Vagina (tissue), 2 donors: ENCODE data around the gene TBX1. TPM values are rescaled to one million over a fixed set of nuclear protein-coding genes. Genes with fewer than 3 reads are reported as not detected.

Experiments
- DNase-seq, 2 donors: peaks; one replicate each; pipeline ENCODE4 v3.0.0-alpha.2; 2017; ENCODE audit errors: extremely low spot score in 2 of 2
- H3K27ac ChIP-seq: fragments of 200-600 bp; sonication (generic); one replicate; pipeline ENCODE4 v1.5.1; 2019
- H3K27me3 ChIP-seq: fragments of 200-600 bp; sonication (generic); one replicate; pipeline ENCODE4 v1.5.1; 2019
- H3K36me3 ChIP-seq, 2 donors: fragments of 200-600 bp; sonication (generic); one replicate each; pipeline ENCODE4 v1.5.1; 2017 to 2019
- H3K4me1 ChIP-seq: fragments of 200-600 bp; sonication (generic); one replicate; pipeline ENCODE4 v1.5.1; 2019
- H3K4me3 ChIP-seq, 2 donors: fragments of 200-600 bp; sonication (generic); 1 replicate in 1 of 2; 2 replicates in 1 of 2; pipeline ENCODE4 v1.5.1; 2016 to 2019
- H3K9me3 ChIP-seq: fragments of 200-600 bp; sonication (generic); one replicate; pipeline ENCODE4 v1.5.1; 2019
- CTCF ChIP-seq, 3 experiments: fragments of 450-650 bp in 2 of 3; fragments of 200-600 bp in 1 of 3; sonication (generic) in 1 of 3; IDR thresholded peaks; one replicate each; pipeline ENCODE4 v1.5.1; 2017 to 2019; ENCODE audit warnings: antibody characterized with exemption in 3 of 3, mild to moderate bottlenecking in 2 of 3, moderate library complexity in 2 of 3
- POLR2A ChIP-seq, 2 donors: fragments of 450-650 bp; IDR thresholded peaks; one replicate each; pipeline ENCODE4 v1.6.1; 2017; ENCODE audit warnings: antibody characterized with exemption in 2 of 2, mild to moderate bottlenecking in 2 of 2, moderate library complexity in 2 of 2
- POLR2AphosphoS5 ChIP-seq, 2 donors: sonication (generic); formaldehyde crosslinking; IDR thresholded peaks; one replicate each; pipeline ENCODE4 v1.9.0; 2017; ENCODE audit warnings: antibody characterized with exemption in 2 of 2, mild to moderate bottlenecking in 2 of 2, low read depth in 1 of 2; ENCODE audit not compliant: insufficient read depth in 1 of 2
- intact Hi-C: fragments of 100-400 bp; cut with DNase I; formaldehyde crosslinking; loops from one replicate; pipeline ENCODE4 v1.15.1; 2023
- total RNA-seq: library from RNA; depleted of rRNA; stranded (reverse); fragments of >200 nt; gene quantifications from one replicate; pipeline ENCODE4 v1.2.3, GENCODE V29; 2016

The TBX1 gene
- total RNA-seq, 1 donor from 2014 or later: 7.1 TPM

GRCh38 chr22:19802894-19803735 lies 42.5 kb downstream of the TBX1 start:
- H3K27me3 ChIP-seq: no peaks in the 10 kb centered on the region
- no peaks in the 10 kb centered on the region for H3K9me3 ChIP-seq
- intact Hi-C loops: no loop called here
- DNase-seq: no peak
- peaks cover 52% of the 10 kb centered on the region for H3K4me1 ChIP-seq
- H3K36me3 ChIP-seq: no peaks in the 10 kb centered on the region
- TF ChIP-seq POLR2A (IDR thresholded peaks at IDR 0.05) (no peak), CTCF (IDR thresholded peaks at IDR 0.05) (no peak), POLR2AphosphoS5 (IDR thresholded peaks at IDR 0.05; ENCODE audit: insufficient read depth in 1 of 2, low read depth in 1 of 2) (no peak)
- no peak overlapping the region for H3K27ac ChIP-seq
- no peak overlapping the region for H3K4me3 ChIP-seq

GRCh38 chr22:19803736-19804267 lies 43.2 kb downstream of the TBX1 start:
- DNase-seq: no peak
- peaks cover 48% of the 10 kb centered on the region for H3K4me1 ChIP-seq
- TF ChIP-seq CTCF (IDR thresholded peaks at IDR 0.05) (no peak), POLR2A (IDR thresholded peaks at IDR 0.05) (no peak), POLR2AphosphoS5 (IDR thresholded peaks at IDR 0.05; ENCODE audit: insufficient read depth in 1 of 2, low read depth in 1 of 2) (no peak)
- H3K36me3 ChIP-seq: no peaks in the 10 kb centered on the region
- H3K9me3 ChIP-seq: no peaks in the 10 kb centered on the region
- H3K27me3 ChIP-seq: no peaks in the 10 kb centered on the region
- no peak overlapping the region for H3K27ac ChIP-seq
- intact Hi-C loops: no loop called here
- H3K4me3 ChIP-seq: no peak overlapping the region

GRCh38 chr22:19805821-19806212 lies 45.2 kb downstream of the TBX1 start:
- Histone ChIP-seq H3K4me1 (peaks cover 37% of the 10 kb centered on the region), H3K36me3 (no peaks in the 10 kb centered on the region), H3K9me3 (no peaks in the 10 kb centered on the region), H3K27ac (no peak overlapping the region), H3K27me3 (no peaks in the 10 kb centered on the region), H3K4me3 (no peak overlapping the region)
- TF ChIP-seq POLR2AphosphoS5 (IDR thresholded peaks at IDR 0.05; ENCODE audit: insufficient read depth in 1 of 2, low read depth in 1 of 2): no peak
- no peak for TF ChIP-seq POLR2A (IDR thresholded peaks at IDR 0.05)
- intact Hi-C loops: no loop called here
- no peak for DNase-seq

- Histone ChIP-seq H3K27ac (no peak overlapping the region), H3K9me3 (no peaks in the 10 kb centered on the region), H3K27me3 (no peaks in the 10 kb centered on the region), H3K4me3 (no peak overlapping the region), H3K36me3 (no peaks in the 10 kb centered on the region), H3K4me1 (peaks cover 38% of the 10 kb centered on the region)
- no peak for DNase-seq
- TF ChIP-seq POLR2AphosphoS5 (IDR thresholded peaks at IDR 0.05; ENCODE audit: insufficient read depth in 1 of 2, low read depth in 1 of 2) (peak; percentile 23 to 31), CTCF (IDR thresholded peaks at IDR 0.05) (no peak)
- intact Hi-C loops: no loop called here
Observed at GRCh38 chr22:19806213-19807160, 45.9 kb downstream of the TBX1 start.

- H3K27ac ChIP-seq: no peak overlapping the region
- TF ChIP-seq CTCF (IDR thresholded peaks at IDR 0.05): no peak
- TF ChIP-seq POLR2AphosphoS5 (IDR thresholded peaks at IDR 0.05; ENCODE audit: insufficient read depth in 1 of 2, low read depth in 1 of 2): no peak
- no peak for TF ChIP-seq POLR2A (IDR thresholded peaks at IDR 0.05)
- H3K4me1 ChIP-seq: peaks cover 38% of the 10 kb centered on the region
- intact Hi-C loops: no loop called here
- H3K9me3 ChIP-seq: no peaks in the 10 kb centered on the region
- no peaks in the 10 kb centered on the region for H3K27me3 ChIP-seq
- DNase-seq: no peak
- no peak overlapping the region for H3K4me3 ChIP-seq
- H3K36me3 ChIP-seq: no peaks in the 10 kb centered on the region
Observed at GRCh38 chr22:19807161-19807913, 46.8 kb downstream of the TBX1 start.
